ENCODE results near the gene DAPL1. TPM values are rescaled to one million over a fixed set of nuclear protein-coding genes. Genes with fewer than 3 reads are reported as not detected.

The DAPL1 gene, protein sequence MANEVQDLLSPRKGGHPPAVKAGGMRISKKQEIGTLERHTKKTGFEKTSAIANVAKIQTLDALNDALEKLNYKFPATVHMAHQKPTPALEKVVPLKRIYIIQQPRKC
- polyA plus RNA-seq (2013, experiment 1 of 2) = 0.18 TPM
- polyA plus RNA-seq (2013, experiment 2 of 2) = 0.14 TPM

DNA sequence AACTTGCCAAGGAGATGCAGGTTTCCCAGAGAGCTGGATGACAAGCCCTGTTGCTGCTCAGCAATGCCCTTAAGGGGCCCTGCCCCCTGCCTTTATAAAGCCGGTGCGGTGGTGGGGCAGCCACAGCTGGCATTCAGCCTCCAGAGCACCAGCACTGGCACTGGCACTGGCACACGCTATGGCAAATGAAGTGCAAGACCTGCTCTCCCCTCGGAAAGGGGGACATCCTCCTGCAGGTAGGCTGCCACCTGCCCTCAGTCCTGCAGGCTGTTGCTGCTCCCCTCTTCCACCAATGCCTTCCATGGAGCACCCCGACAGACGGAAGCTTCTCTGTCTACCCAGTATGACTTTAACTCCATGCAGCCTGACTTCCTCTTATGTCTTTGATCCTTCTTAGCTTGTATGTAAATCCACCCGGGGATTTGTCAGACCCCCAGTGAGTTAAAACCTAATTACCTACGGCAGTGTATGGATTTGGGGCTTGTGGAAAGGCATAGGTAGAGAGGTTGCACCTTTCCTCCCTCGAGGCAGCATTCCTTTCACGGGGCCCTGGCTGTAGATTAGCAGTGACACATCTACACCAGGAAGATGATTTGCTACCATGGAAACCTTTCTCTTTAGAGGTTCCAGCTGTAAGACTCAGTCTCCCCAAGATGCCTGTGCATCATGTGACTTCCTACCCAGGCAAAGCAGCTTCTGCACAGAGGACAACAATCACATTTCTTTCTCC, at the start of gene DAPL1:
TSS of gene DAPL1 (plus strand) at position 123 of the 730 bp plus-strand sequence. CDS start at position 179, 56 bp downstream.
- Histone ChIP-seq H3K27me3 (ENCODE audit: control insufficient read depth in 3 of 3, insufficient read depth in 3 of 3, low read depth in 1 of 3, low read length in 3 of 3) (peaks cover 0 to 9% (median 0%) of the 10 kb centered on the region in 3 experiments), H3K23ac (ENCODE audit: low read depth, low read length, poor library complexity) (peak within 1 kb of the TSS; percentile 92), H3K4ac (ENCODE audit: low read length) (no peak within 1 kb of the TSS), H2BK12ac (ENCODE audit: low read length) (peak within 1 kb of the TSS; percentile 43), H3K9ac (ENCODE audit: low read depth, low read length, poor library complexity) (no peak within 1 kb of the TSS), H3K4me3 (ENCODE audit: low read length in 2 of 2) (peak within 1 kb of the TSS in 1 of 2 donors; percentile 23), H2BK5ac (ENCODE audit: low read length) (no peak within 1 kb of the TSS), H2AK5ac (ENCODE audit: low read depth, low read length) (no peak within 1 kb of the TSS), H2BK15ac (ENCODE audit: low read length) (peak within 1 kb of the TSS; percentile 2), H3K4me1 (ENCODE audit: control insufficient read depth in 2 of 2, insufficient read depth in 1 of 2, low read depth in 1 of 2, low read length in 2 of 2) (peaks cover 0 to 17% of the 10 kb centered on the region in 2 donors), H4K91ac (ENCODE audit: low read depth, low read length, poor library complexity) (no peak within 1 kb of the TSS), H2BK120ac (ENCODE audit: low read depth, low read length) (no peak within 1 kb of the TSS), H3K27ac (replicated peaks; ENCODE audit: low read length) (no peak within 1 kb of the TSS), H2AFZ (ENCODE audit: low read length) (no peak within 1 kb of the TSS), H4K8ac (ENCODE audit: low read depth, low read length) (no peak within 1 kb of the TSS), H3K9me3 (replicated peaks in 1 of 2; ENCODE audit: control insufficient read depth in 2 of 2, insufficient read depth in 1 of 2, low read depth in 1 of 2, low read length in 2 of 2) (no peaks in the 10 kb centered on the region), H3K18ac (ENCODE audit: low read length) (peak within 1 kb of the TSS; percentile 72), H3K79me1 (ENCODE audit: low read depth, low read length) (no peaks in the 10 kb centered on the region), H3K36me3 (replicated peaks in 1 of 2; ENCODE audit: control insufficient read depth in 2 of 2, insufficient read depth in 2 of 2, low read length in 2 of 2) (no peaks in the 10 kb centered on the region), H3K14ac (ENCODE audit: low read length) (peak within 1 kb of the TSS; percentile 57), H3K4me2 (ENCODE audit: insufficient read depth, low read length, poor library complexity, severe bottlenecking) (no peak within 1 kb of the TSS)
- DNase-seq (ENCODE audit: low spot score) = no peak
- WGBS, 2 donors (ENCODE audit: extremely low coverage in 2 of 2, insufficient read length in 2 of 2, insufficient replicate concordance in 1 of 2) = no CpG with 5 or more reads among the region's 10 CpGs

DNA sequence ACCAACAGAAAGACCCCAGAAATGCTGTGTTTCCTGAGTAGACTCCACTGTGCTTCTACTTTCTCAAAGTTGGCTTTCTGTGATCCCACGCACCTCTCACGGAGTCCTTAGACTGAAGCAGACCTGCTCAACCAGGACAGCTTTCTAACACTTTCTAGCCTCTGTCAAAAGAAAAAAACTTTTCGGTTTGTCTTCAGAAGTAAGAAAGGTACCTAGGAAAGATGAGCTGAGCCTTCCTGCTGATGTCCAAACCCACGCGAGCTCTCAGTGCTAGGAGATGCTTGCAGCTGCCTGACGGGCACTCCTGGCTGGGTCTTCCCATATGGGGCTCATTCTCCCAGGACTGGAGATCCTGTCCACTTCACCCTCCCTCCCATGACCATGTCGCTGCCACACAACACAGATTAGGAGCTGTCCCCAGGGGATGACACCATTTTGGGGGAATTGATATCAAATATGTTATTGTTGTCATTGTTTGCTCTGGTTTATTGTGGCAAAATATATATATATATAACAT, 49.2 kb upstream of the DAPL1 start:
- Histone ChIP-seq H2AK5ac (ENCODE audit: low read depth, low read length) (no peak overlapping the region), H3K4me1 (ENCODE audit: control insufficient read depth in 2 of 2, insufficient read depth in 1 of 2, low read depth in 1 of 2, low read length in 2 of 2) (peaks cover 6 to 8% of the 10 kb centered on the region in 2 donors), H3K4ac (ENCODE audit: low read length) (no peak overlapping the region), H2BK5ac (ENCODE audit: low read length) (no peak overlapping the region), H3K9me3 (replicated peaks in 1 of 2; ENCODE audit: control insufficient read depth in 2 of 2, insufficient read depth in 1 of 2, low read depth in 1 of 2, low read length in 2 of 2) (no peaks in the 10 kb centered on the region), H3K23ac (ENCODE audit: low read depth, low read length, poor library complexity) (no peak overlapping the region), H4K91ac (ENCODE audit: low read depth, low read length, poor library complexity) (no peak overlapping the region), H3K27ac (replicated peaks; ENCODE audit: low read length) (no peak overlapping the region), H3K9ac (ENCODE audit: low read depth, low read length, poor library complexity) (no peak overlapping the region), H3K4me2 (ENCODE audit: insufficient read depth, low read length, poor library complexity, severe bottlenecking) (no peak overlapping the region), H2BK12ac (ENCODE audit: low read length) (no peak overlapping the region), H2BK15ac (ENCODE audit: low read length) (no peak overlapping the region), H3K18ac (ENCODE audit: low read length) (no peak overlapping the region), H3K27me3 (ENCODE audit: control insufficient read depth in 3 of 3, insufficient read depth in 3 of 3, low read depth in 1 of 3, low read length in 3 of 3) (peaks cover 0 to 11% (median 2%) of the 10 kb centered on the region in 3 experiments), H2BK120ac (ENCODE audit: low read depth, low read length) (no peak overlapping the region), H2AFZ (ENCODE audit: low read length) (no peak overlapping the region), H3K79me1 (ENCODE audit: low read depth, low read length) (no peaks in the 10 kb centered on the region), H3K4me3 (ENCODE audit: low read length in 2 of 2) (no peak overlapping the region), H3K36me3 (replicated peaks in 1 of 2; ENCODE audit: control insufficient read depth in 2 of 2, insufficient read depth in 2 of 2, low read length in 2 of 2) (no peaks in the 10 kb centered on the region), H4K8ac (ENCODE audit: low read depth, low read length) (no peak overlapping the region), H3K14ac (ENCODE audit: low read length) (no peak overlapping the region)
- no peak for DNase-seq (ENCODE audit: low spot score)
- WGBS, 2 donors (ENCODE audit: extremely low coverage in 2 of 2, insufficient read length in 2 of 2, insufficient replicate concordance in 1 of 2) = no CpG with 5 or more reads among the region's 7 CpGs

DNA sequence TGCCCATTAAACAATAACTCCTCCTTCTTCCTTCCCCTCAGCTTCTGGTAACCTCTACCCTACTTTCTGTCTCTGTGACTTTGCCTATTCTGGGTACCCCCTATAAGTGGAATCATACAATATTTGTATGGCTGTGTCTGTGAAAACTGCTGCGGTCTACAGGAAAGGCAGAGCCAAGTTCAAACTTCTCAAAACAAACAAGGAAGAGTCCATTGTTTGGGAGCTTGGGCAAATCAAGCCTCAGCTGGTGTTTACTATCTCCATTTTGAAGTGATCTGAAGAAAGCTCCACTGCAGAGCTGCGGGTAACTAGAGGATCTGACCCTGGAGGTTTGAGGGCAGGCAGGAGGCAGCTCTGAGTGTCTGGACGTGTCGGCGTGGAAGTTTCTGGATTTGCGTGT, 48.6 kb upstream of the DAPL1 start:
- H3K36me3 ChIP-seq (replicated peaks in 1 of 2; ENCODE audit: control insufficient read depth in 2 of 2, insufficient read depth in 2 of 2, low read length in 2 of 2) = no peaks in the 10 kb centered on the region
- H3K27ac ChIP-seq (replicated peaks; ENCODE audit: low read length) = no peak overlapping the region
- H3K4me3 ChIP-seq (ENCODE audit: low read length in 2 of 2) = no peak overlapping the region
- H2BK12ac ChIP-seq (ENCODE audit: low read length) = no peak overlapping the region
- no peak overlapping the region for H2BK5ac ChIP-seq (ENCODE audit: low read length)
- no peak overlapping the region for H3K4ac ChIP-seq (ENCODE audit: low read length)
- H2AK5ac ChIP-seq (ENCODE audit: low read depth, low read length) = no peak overlapping the region
- no peak overlapping the region for H2BK15ac ChIP-seq (ENCODE audit: low read length)
- H3K27me3 ChIP-seq (ENCODE audit: control insufficient read depth in 3 of 3, insufficient read depth in 3 of 3, low read depth in 1 of 3, low read length in 3 of 3) = peaks cover 0 to 11% (median 2%) of the 10 kb centered on the region in 3 experiments
- no peak overlapping the region for H3K9ac ChIP-seq (ENCODE audit: low read depth, low read length, poor library complexity)
- H3K9me3 ChIP-seq (replicated peaks in 1 of 2; ENCODE audit: control insufficient read depth in 2 of 2, insufficient read depth in 1 of 2, low read depth in 1 of 2, low read length in 2 of 2) = no peaks in the 10 kb centered on the region
- DNase-seq (ENCODE audit: low spot score) = no peak
- H2AFZ ChIP-seq (ENCODE audit: low read length) = no peak overlapping the region
- no peak overlapping the region for H2BK120ac ChIP-seq (ENCODE audit: low read depth, low read length)
- no peak overlapping the region for H4K8ac ChIP-seq (ENCODE audit: low read depth, low read length)
- H3K14ac ChIP-seq (ENCODE audit: low read length) = no peak overlapping the region
- H3K79me1 ChIP-seq (ENCODE audit: low read depth, low read length) = no peaks in the 10 kb centered on the region
- no peak overlapping the region for H3K18ac ChIP-seq (ENCODE audit: low read length)
- peaks cover 6 to 8% of the 10 kb centered on the region in 2 donors for H3K4me1 ChIP-seq (ENCODE audit: control insufficient read depth in 2 of 2, insufficient read depth in 1 of 2, low read depth in 1 of 2, low read length in 2 of 2)
- no peak overlapping the region for H3K23ac ChIP-seq (ENCODE audit: low read depth, low read length, poor library complexity)
- no peak overlapping the region for H3K4me2 ChIP-seq (ENCODE audit: insufficient read depth, low read length, poor library complexity, severe bottlenecking)
- WGBS, 2 donors (ENCODE audit: extremely low coverage in 2 of 2, insufficient read length in 2 of 2, insufficient replicate concordance in 1 of 2) = no CpG with 5 or more reads among the region's 6 CpGs
- H4K91ac ChIP-seq (ENCODE audit: low read depth, low read length, poor library complexity) = no peak overlapping the region

DNA sequence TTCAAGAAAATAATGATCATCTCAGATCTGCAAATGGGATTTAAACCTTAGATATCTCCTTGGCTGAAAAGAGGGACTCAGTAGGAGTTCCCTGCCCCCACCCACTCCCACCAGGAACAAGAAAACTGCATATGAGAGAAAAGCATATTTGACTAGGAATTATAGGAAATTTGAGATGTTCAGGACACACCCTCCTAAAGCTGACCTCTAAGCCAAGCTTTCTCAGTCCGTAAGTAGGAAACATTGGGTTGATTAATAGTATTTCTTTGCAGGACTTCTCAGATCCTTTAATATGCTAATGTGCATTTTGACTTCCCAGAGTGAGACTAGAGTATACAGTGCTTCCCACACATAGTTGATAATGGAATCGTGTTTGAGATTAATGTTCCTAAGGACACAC, 47.8 kb upstream of the DAPL1 start:
- Histone ChIP-seq H3K79me1 (ENCODE audit: low read depth, low read length) (no peaks in the 10 kb centered on the region), H2AFZ (ENCODE audit: low read length) (no peak overlapping the region), H2BK12ac (ENCODE audit: low read length) (no peak overlapping the region), H3K4me2 (ENCODE audit: insufficient read depth, low read length, poor library complexity, severe bottlenecking) (no peak overlapping the region), H4K91ac (ENCODE audit: low read depth, low read length, poor library complexity) (no peak overlapping the region), H3K4ac (ENCODE audit: low read length) (no peak overlapping the region), H3K14ac (ENCODE audit: low read length) (no peak overlapping the region), H4K8ac (ENCODE audit: low read depth, low read length) (no peak overlapping the region), H2BK5ac (ENCODE audit: low read length) (no peak overlapping the region), H3K9me3 (replicated peaks in 1 of 2; ENCODE audit: control insufficient read depth in 2 of 2, insufficient read depth in 1 of 2, low read depth in 1 of 2, low read length in 2 of 2) (no peaks in the 10 kb centered on the region), H2AK5ac (ENCODE audit: low read depth, low read length) (no peak overlapping the region), H2BK120ac (ENCODE audit: low read depth, low read length) (no peak overlapping the region), H3K4me3 (ENCODE audit: low read length in 2 of 2) (no peak overlapping the region), H3K36me3 (replicated peaks in 1 of 2; ENCODE audit: control insufficient read depth in 2 of 2, insufficient read depth in 2 of 2, low read length in 2 of 2) (no peaks in the 10 kb centered on the region), H3K4me1 (ENCODE audit: control insufficient read depth in 2 of 2, insufficient read depth in 1 of 2, low read depth in 1 of 2, low read length in 2 of 2) (peaks cover 6 to 8% of the 10 kb centered on the region in 2 donors), H3K27ac (replicated peaks; ENCODE audit: low read length) (no peak overlapping the region), H3K23ac (ENCODE audit: low read depth, low read length, poor library complexity) (no peak overlapping the region), H3K18ac (ENCODE audit: low read length) (no peak overlapping the region), H3K9ac (ENCODE audit: low read depth, low read length, poor library complexity) (no peak overlapping the region), H3K27me3 (ENCODE audit: control insufficient read depth in 3 of 3, insufficient read depth in 3 of 3, low read depth in 1 of 3, low read length in 3 of 3) (peaks cover 0 to 11% (median 2%) of the 10 kb centered on the region in 3 experiments), H2BK15ac (ENCODE audit: low read length) (no peak overlapping the region)
- DNase-seq (ENCODE audit: low spot score) = no peak
- no CpG with 5 or more reads among the region's 2 CpGs for WGBS, 2 donors (ENCODE audit: extremely low coverage in 2 of 2, insufficient read length in 2 of 2, insufficient replicate concordance in 1 of 2)
